Liver (tissue), 9 donors: ENCODE measurements around the gene SMIM24. TPM values are rescaled to one million over a fixed set of nuclear protein-coding genes. Genes with fewer than 3 reads are reported as not detected.

ENCODE experiments used
- DNase-seq: peaks from one replicate; pipeline ENCODE4 v3.0.0-alpha.2; 2017; ENCODE audit warnings: low spot score
- H3K27ac ChIP-seq, 2 donors: one replicate each; pipeline ENCODE4 v1.7.0; 2013; ENCODE audit warnings: inconsistent platforms in 2 of 2, low read length in 2 of 2, control low read depth in 1 of 2, low read depth in 1 of 2, mild to moderate bottlenecking in 1 of 2
- H3K27me3 ChIP-seq, 4 donors: one replicate each; pipeline versions ENCODE4 v1.6.1 to v1.7.0; 2013; ENCODE audit warnings: low read length in 3 of 4, inconsistent platforms in 1 of 4, mild to moderate bottlenecking in 1 of 4, moderate library complexity in 1 of 4; ENCODE audit not compliant: control insufficient read depth in 4 of 4, insufficient read depth in 4 of 4
- H3K36me3 ChIP-seq, 4 donors: one replicate each; pipeline versions ENCODE4 v1.6.1 to v1.7.0; 2013; ENCODE audit warnings: low read length in 3 of 4, mild to moderate bottlenecking in 3 of 4, low read depth in 1 of 4, moderate library complexity in 1 of 4; ENCODE audit not compliant: control insufficient read depth in 4 of 4, insufficient read depth in 3 of 4
- H3K4me1 ChIP-seq, 4 donors: one replicate each; pipeline versions ENCODE4 v1.6.1 to v1.7.0; 2013; ENCODE audit warnings: low read length in 3 of 4, mild to moderate bottlenecking in 3 of 4, moderate library complexity in 1 of 4; ENCODE audit not compliant: control insufficient read depth in 4 of 4, insufficient read depth in 4 of 4
- H3K4me3 ChIP-seq, 3 donors: one replicate each; pipeline versions ENCODE4 v1.6.1 to v1.7.0; 2013; ENCODE audit warnings: low read length in 3 of 3, control low read depth in 1 of 3, low read depth in 1 of 3, mild to moderate bottlenecking in 1 of 3
- H3K9ac ChIP-seq, 2 donors: one replicate each; pipeline ENCODE4 v1.7.0; 2013; ENCODE audit warnings: low read length in 2 of 2, mild to moderate bottlenecking in 2 of 2, moderate library complexity in 2 of 2, control low read depth in 1 of 2, low read depth in 1 of 2
- H3K9me3 ChIP-seq, 4 donors: one replicate each; pipeline versions ENCODE4 v1.6.1 to v1.7.0; 2013; ENCODE audit warnings: low read length in 3 of 4; ENCODE audit not compliant: control insufficient read depth in 4 of 4
- ATF3 ChIP-seq: IDR thresholded peaks from 2 replicates; pipeline ENCODE4 v1.6.1; 2016; ENCODE audit warnings: antibody characterized with exemption
- EGR1 ChIP-seq, 2 donors: IDR thresholded peaks; 2 replicates each; pipeline ENCODE4 v1.6.1; 2016 to 2018; ENCODE audit warnings: antibody characterized with exemption in 2 of 2, low read depth in 2 of 2
- FOXA2 ChIP-seq: IDR thresholded peaks from 2 replicates; pipeline ENCODE4 v1.6.1; 2016; ENCODE audit warnings: antibody characterized with exemption
- GABPA ChIP-seq, 2 donors: IDR thresholded peaks in 1 of 2; conservative IDR thresholded peaks in 1 of 2; 2 replicates each; pipeline ENCODE4 v1.6.1; 2016; ENCODE audit warnings: antibody characterized with exemption in 2 of 2, mild to moderate bottlenecking in 1 of 2, moderate library complexity in 1 of 2
- HNF4A ChIP-seq, 2 donors: conservative IDR thresholded peaks; 2 replicates each; pipeline ENCODE4 v1.6.1; 2016; ENCODE audit warnings: antibody characterized with exemption in 2 of 2, mild to moderate bottlenecking in 2 of 2
- HNF4G ChIP-seq: IDR thresholded peaks from 2 replicates; pipeline ENCODE4 v1.6.1; 2016; ENCODE audit warnings: antibody characterized with exemption
- JUND ChIP-seq, 2 donors: IDR thresholded peaks; 2 replicates each; pipeline ENCODE4 v1.6.1; 2016; ENCODE audit warnings: antibody characterized with exemption in 2 of 2
- RAD21 ChIP-seq, 2 donors: IDR thresholded peaks; 2 replicates each; pipeline ENCODE4 v1.6.1; 2016; ENCODE audit warnings: antibody characterized with exemption in 2 of 2, mild to moderate bottlenecking in 2 of 2
- RXRA ChIP-seq, 2 donors: IDR thresholded peaks; 2 replicates each; pipeline ENCODE4 v1.6.1; 2017 to 2018; ENCODE audit warnings: antibody characterized with exemption in 2 of 2, mild to moderate bottlenecking in 1 of 2
- SP1 ChIP-seq: IDR thresholded peaks from 2 replicates; pipeline ENCODE4 v1.6.1; 2018; ENCODE audit warnings: antibody characterized with exemption, mild to moderate bottlenecking
- TAF1 ChIP-seq: conservative IDR thresholded peaks from 2 replicates; pipeline ENCODE4 v1.6.1; 2016; ENCODE audit warnings: antibody characterized with exemption, mild to moderate bottlenecking
- YY1 ChIP-seq: IDR thresholded peaks from 2 replicates; pipeline ENCODE4 v1.6.1; 2016; ENCODE audit warnings: antibody characterized with exemption, mild to moderate bottlenecking
- ZBTB33 ChIP-seq: IDR thresholded peaks from 2 replicates; pipeline ENCODE4 v1.6.1; 2016; ENCODE audit warnings: antibody characterized with exemption
- WGBS: extraction: QIAGEN DNeasy Blood & Tissue Kit; methylation state at CpG from one replicate; pipeline ENCODE4 v1.1.7; 2013; 5-methylcytosine and 5-hydroxymethylcytosine counted together
- polyA plus RNA-seq, 2 donors: library from polyadenylated mRNA; stranded (reverse) in 1 of 2; unstranded in 1 of 2; fragments of 200-250 nt in 1 of 2; fragments of >200 nt in 1 of 2; fragmentation: Nextera tagmentation in 1 of 2; extraction: Ambion mirVana in 1 of 2; gene quantifications; one replicate each; pipeline versions ENCODE4 v1.2.1 to v1.2.3, GENCODE V29; 2013 to 2015
- total RNA-seq, 2 donors: library from RNA; depleted of rRNA; stranded (reverse); fragments of >200 nt; gene quantifications; one replicate each; pipeline ENCODE4 v1.2.3, GENCODE V29; 2014
- TF ChIP-seq, protein P1 (sequence below): IDR thresholded peaks from 2 replicates; pipeline ENCODE4 v1.6.1; 2016; ENCODE audit warnings: antibody characterized with exemption, mild to moderate bottlenecking
- TF ChIP-seq, protein P2 (sequence below): IDR thresholded peaks from 2 replicates; pipeline ENCODE4 v1.6.1; 2016; ENCODE audit warnings: antibody characterized with exemption
- donor health status: healthy.
- donor health status: healthy.
- donor health status: healthy.
- donor health status: healthy.
- donor health status: healthy.

SMIM24 gene
- total and polyA plus RNA-seq, 4 donors: 0.17 to 13.7 (median 2.8) TPM

DNA sequence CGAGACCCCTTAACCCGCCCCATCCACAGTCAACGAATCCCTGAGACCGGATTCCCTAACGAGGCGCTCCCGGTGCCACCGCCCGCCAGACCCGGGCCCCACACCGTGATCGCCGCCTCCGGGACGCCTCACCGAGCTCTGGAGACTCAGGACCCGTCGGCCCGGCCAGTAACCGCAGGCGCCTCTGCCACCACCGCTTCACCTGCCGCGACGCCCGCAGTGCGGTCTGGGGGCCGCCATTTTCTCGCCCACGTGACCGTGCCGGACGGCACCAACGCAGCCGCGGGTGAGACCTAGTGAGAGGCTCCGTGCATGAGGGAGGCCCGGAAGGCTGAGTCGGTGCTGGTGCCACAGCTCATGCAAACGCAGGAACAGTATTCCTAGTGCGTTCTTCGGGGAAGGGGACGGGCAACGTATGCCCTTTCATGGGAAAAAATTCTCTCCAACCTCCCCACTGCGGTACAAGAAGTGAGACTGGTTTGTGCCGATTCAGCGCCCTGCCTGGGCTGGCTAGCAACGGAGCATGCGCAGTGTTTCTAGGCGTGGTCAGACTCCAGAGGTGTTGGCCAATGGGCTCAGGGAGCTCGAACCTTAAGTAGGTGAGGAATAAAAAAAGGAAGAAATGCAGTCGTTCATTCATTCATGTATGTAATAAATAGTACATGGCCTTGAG, 20.2 kb upstream of the SMIM24 start, which contains the start of gene DOHH:
Gene DOHH, minus strand, starts transcription at position 246 of the 673 bp plus-strand sequence. CDS start 3,860 bp downstream, outside the sequence.
- Histone ChIP-seq H3K27me3 (no peaks in the 10 kb centered on the region), H3K9me3 (no peaks in the 10 kb centered on the region), H3K4me3 (peak within 1 kb of the TSS; percentile 77 to 98 (median 94)), H3K4me1 (peaks cover 5 to 22% (median 16%) of the 10 kb centered on the region in 4 donors), H3K36me3 (peaks cover 0 to 9% (median 3%) of the 10 kb centered on the region in 4 donors), H3K27ac (peak within 1 kb of the TSS; percentile 93 to 96), H3K9ac (peak within 1 kb of the TSS; percentile 79 to 98)
- under 1% methylated on average over 52 of the region's 52 CpGs for WGBS
- TF ChIP-seq ZBTB33 (no peak), ATF3 (no peak), TAF1 (peak; percentile 63), GABPA (IDR thresholded peaks at IDR 0.05 in 1 of 2, conservative IDR thresholded peaks at IDR 0.05 in 1 of 2) (peak in 1 of 2 donors; percentile 21), RXRA (IDR thresholded peaks at IDR 0.05) (peak in 1 of 2 donors; percentile 32), SP1 (peak; percentile 67), RAD21 (IDR thresholded peaks at IDR 0.05) (no peak), JUND (IDR thresholded peaks at IDR 0.05) (no peak), FOXA2 (no peak), HNF4G (no peak), HNF4A (conservative IDR thresholded peaks at IDR 0.05) (no peak), YY1 (peak; percentile 99), EGR1 (IDR thresholded peaks at IDR 0.05; ENCODE audit: low read depth in 2 of 2) (peak; percentile 64 to 65)
- TF ChIP-seq, protein P1, sequence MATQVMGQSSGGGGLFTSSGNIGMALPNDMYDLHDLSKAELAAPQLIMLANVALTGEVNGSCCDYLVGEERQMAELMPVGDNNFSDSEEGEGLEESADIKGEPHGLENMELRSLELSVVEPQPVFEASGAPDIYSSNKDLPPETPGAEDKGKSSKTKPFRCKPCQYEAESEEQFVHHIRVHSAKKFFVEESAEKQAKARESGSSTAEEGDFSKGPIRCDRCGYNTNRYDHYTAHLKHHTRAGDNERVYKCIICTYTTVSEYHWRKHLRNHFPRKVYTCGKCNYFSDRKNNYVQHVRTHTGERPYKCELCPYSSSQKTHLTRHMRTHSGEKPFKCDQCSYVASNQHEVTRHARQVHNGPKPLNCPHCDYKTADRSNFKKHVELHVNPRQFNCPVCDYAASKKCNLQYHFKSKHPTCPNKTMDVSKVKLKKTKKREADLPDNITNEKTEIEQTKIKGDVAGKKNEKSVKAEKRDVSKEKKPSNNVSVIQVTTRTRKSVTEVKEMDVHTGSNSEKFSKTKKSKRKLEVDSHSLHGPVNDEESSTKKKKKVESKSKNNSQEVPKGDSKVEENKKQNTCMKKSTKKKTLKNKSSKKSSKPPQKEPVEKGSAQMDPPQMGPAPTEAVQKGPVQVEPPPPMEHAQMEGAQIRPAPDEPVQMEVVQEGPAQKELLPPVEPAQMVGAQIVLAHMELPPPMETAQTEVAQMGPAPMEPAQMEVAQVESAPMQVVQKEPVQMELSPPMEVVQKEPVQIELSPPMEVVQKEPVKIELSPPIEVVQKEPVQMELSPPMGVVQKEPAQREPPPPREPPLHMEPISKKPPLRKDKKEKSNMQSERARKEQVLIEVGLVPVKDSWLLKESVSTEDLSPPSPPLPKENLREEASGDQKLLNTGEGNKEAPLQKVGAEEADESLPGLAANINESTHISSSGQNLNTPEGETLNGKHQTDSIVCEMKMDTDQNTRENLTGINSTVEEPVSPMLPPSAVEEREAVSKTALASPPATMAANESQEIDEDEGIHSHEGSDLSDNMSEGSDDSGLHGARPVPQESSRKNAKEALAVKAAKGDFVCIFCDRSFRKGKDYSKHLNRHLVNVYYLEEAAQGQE: no peak
- TF ChIP-seq, protein P2, sequence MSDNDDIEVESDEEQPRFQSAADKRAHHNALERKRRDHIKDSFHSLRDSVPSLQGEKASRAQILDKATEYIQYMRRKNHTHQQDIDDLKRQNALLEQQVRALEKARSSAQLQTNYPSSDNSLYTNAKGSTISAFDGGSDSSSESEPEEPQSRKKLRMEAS: no peak
- peak; percentile 95 for DNase-seq

- no peaks in the 10 kb centered on the region for H3K27me3 ChIP-seq
- H3K4me1 ChIP-seq: peaks cover 4 to 19% (median 16%) of the 10 kb centered on the region in 4 donors
- H3K36me3 ChIP-seq: peaks cover 0 to 13% (median 3%) of the 10 kb centered on the region in 4 donors
- H3K4me3 ChIP-seq: peak overlapping the region; percentile 77 to 98 (median 94)
- H3K9me3 ChIP-seq: no peaks in the 10 kb centered on the region
- DNase-seq: no peak
- peak overlapping the region; percentile 34 to 98 for H3K9ac ChIP-seq
- 24% methylated on average over 18 of the region's 18 CpGs for WGBS
- H3K27ac ChIP-seq: peak overlapping the region; percentile 93 to 96
- TF ChIP-seq, protein P2: no peak
- TF ChIP-seq EGR1 (IDR thresholded peaks at IDR 0.05; ENCODE audit: low read depth in 2 of 2) (no peak), RXRA (IDR thresholded peaks at IDR 0.05) (no peak), ZBTB33 (no peak), JUND (IDR thresholded peaks at IDR 0.05) (no peak), ATF3 (no peak), SP1 (no peak), YY1 (no peak), TAF1 (no peak)
- TF ChIP-seq, protein P1: no peak
Observed at GRCh38 chr19:3499738-3500428, 19.6 kb upstream of the SMIM24 start.
